Smooth muscle cell of the coronary artery (primary cell): Measurements from ENCODE around the gene TMEM250. TPM values are rescaled to one million over a fixed set of nuclear protein-coding genes. Genes with fewer than 3 reads are reported as not detected.

ENCODE experiments used
- total RNA-seq: library from RNA; depleted of rRNA; stranded (reverse); fragments of >200 nt; gene quantifications from 2 replicates; pipeline ENCODE4 v1.2.3, GENCODE V29; 2014; ENCODE audit warnings: low replicate concordance

The TMEM250 gene, protein sequence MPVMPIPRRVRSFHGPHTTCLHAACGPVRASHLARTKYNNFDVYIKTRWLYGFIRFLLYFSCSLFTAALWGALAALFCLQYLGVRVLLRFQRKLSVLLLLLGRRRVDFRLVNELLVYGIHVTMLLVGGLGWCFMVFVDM
- total RNA-seq: 32.2 and 39.1 TPM in 2 replicates

GRCh38 chr9:136118320-136119060 lies at the start of gene TMEM250:
TMEM250 (minus strand) TSS chr9:136118875; CDS start chr9:136116900, 1,975 bp downstream.

DNA sequence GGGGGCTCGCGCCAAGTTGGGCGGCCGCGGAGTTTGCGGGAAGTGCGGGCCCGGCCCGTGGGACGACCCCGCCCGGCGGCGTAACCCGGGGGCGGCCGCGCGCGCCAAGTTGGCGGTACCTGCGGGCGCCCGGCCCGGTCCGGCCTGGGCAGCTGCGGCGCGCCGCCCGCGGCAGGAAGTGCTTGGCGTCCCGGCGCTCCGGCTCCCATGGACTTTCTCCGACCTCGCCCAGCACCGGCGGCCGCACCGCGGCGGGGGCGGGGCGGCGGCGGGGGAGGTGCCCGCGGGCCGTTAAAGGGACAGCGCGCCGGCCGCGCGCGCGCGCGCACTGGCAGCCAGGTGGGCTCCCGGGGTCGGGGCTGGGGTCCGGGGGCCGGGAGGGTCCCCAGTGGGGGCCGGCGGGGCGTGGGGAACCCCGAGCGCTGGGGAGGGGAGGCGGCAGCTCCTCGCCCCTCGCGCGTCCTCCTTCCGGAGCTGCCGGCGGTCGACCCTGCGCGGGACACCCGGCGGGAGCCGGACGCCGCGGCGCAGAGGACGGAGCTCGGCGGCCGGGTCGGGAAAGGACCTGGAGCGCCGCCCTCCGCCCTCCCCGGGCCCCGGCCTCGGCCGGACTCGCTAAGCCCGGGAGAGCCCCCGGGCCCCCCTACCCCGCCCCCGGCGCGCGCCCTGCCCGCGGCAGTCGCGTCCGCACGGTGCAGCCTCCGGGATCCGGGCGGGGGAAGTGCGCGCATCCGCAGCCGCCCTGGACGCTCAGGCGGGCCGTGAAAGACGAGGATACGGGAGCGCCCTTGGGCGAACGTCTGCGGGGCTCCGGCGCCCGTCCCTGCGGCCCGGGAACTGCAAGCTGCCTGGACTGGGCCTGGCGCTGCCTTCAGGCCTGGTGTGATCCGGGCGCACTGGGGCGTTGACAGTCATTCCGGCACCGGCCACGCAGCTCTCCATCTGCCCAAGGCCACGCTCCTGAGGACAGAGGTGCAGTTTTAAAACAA lies 23.3 kb downstream of the TMEM250 start, which contains the start of gene NACC2:
Gene NACC2 (minus strand): TSS at position 220 of the 989 bp plus-strand sequence. CDS start 44,768 bp downstream, outside the sequence.

Other genes starting within 250 kb of the TMEM250 start
- gene CAMSAP1, start 211.3 kb downstream of the TMEM250 start, total RNA-seq: 18.1 and 24.7 TPM in 2 replicates
- gene UBAC1, start 157.5 kb downstream of the TMEM250 start, total RNA-seq: 27.0 and 31.4 TPM in 2 replicates
- 11.9 and 21.5 TPM in 2 replicates for gene NACC2, start 23.6 kb downstream of the TMEM250 start, total RNA-seq
- not detected in 2 replicates for gene LHX3, start 86.3 kb upstream of the TMEM250 start, total RNA-seq
- 3.3 and 7.9 TPM in 2 replicates for gene QSOX2, start 126.9 kb upstream of the TMEM250 start, total RNA-seq
- under 0.01 TPM in 1 of 2 replicates, not detected in the other for gene CCDC187, start 185.2 kb upstream of the TMEM250 start, total RNA-seq
- 33.7 and 35.2 TPM in 2 replicates for gene GPSM1, start 208.7 kb upstream of the TMEM250 start, total RNA-seq
- 5.0 and 10.4 TPM in 2 replicates for gene DNLZ, start 244.9 kb upstream of the TMEM250 start, total RNA-seq